H1 (cell line): Measurements from ENCODE around the gene PIP5K1B. TPM values are rescaled to one million over a fixed set of nuclear protein-coding genes. Genes with fewer than 3 reads are reported as not detected.

Experiments
- CTCF ChIA-PET: fragments of 300-600 bp; sonication (Branson Sonifier 250); formaldehyde crosslinking; loops from one replicate; lab custom pipeline; 2021; ENCODE audit not compliant: partially characterized antibody; lab: Charles Lee
- POLR2A ChIA-PET: fragments of 300-600 bp; sonication (Branson Sonifier 250); formaldehyde crosslinking; loops from one replicate; lab custom pipeline; 2021; ENCODE audit warnings: inconsistent platforms; ENCODE audit not compliant: partially characterized antibody; lab: Charles Lee
- DNase-seq, 2 experiments: peaks; one replicate each; pipeline versions ENCODE4 v3.0.0 to v3.0.0-alpha.2; 2010 to 2022; ENCODE audit warnings: low spot score in 2 of 2, low read depth in 1 of 2, mixed read lengths in 1 of 2
- FAIRE-seq: peaks from 2 replicates; lab custom pipeline; 2011; peaks lifted over from hg19 to GRCh38; lab: Jason Lieb, UNC
- H2AFZ ChIP-seq: 2 replicates; pipeline ENCODE4 v1.8.1; 2012; ENCODE audit warnings: low read length, inconsistent platforms
- H2AK5ac ChIP-seq: 2 replicates; pipeline ENCODE4 v1.6.1; 2013; ENCODE audit warnings: low read depth, low read length
- H2BK120ac ChIP-seq: replicated peaks from 2 replicates; pipeline ENCODE3; 2013; ENCODE audit warnings: low read depth, low read length, inconsistent platforms
- H2BK12ac ChIP-seq: 2 replicates; pipeline ENCODE4 v1.6.1; 2013; ENCODE audit warnings: low read depth, low read length
- H2BK15ac ChIP-seq: 2 replicates; pipeline ENCODE4 v1.6.1; 2013; ENCODE audit warnings: low read length
- H2BK20ac ChIP-seq: 2 replicates; pipeline ENCODE4 v1.6.1; 2013; ENCODE audit warnings: low read length
- H2BK5ac ChIP-seq: 2 replicates; pipeline ENCODE4 v1.6.1; 2013; ENCODE audit warnings: low read depth, low read length
- H3K14ac ChIP-seq: 2 replicates; pipeline ENCODE4 v1.6.1; 2013; ENCODE audit warnings: inconsistent platforms; ENCODE audit not compliant: insufficient read length
- H3K18ac ChIP-seq: 2 replicates; pipeline ENCODE4 v1.6.1; 2013; ENCODE audit warnings: low read length; ENCODE audit errors: extremely low read depth
- H3K23ac ChIP-seq: 2 replicates; pipeline ENCODE4 v1.6.1; 2013; ENCODE audit warnings: inconsistent platforms; ENCODE audit not compliant: insufficient read length
- H3K23me2 ChIP-seq: 2 replicates; pipeline ENCODE4 v1.6.1; 2013; ENCODE audit warnings: low read depth, low read length
- H3K27ac ChIP-seq: 2 replicates; pipeline ENCODE4 v1.6.1; 2011; ENCODE audit warnings: low read depth, low read length, inconsistent platforms
- H3K27me3 ChIP-seq, 4 experiments: replicated peaks in 1 of 4; 1 replicate in 1 of 4; 2 replicates in 3 of 4; pipeline versions ENCODE4 v1.6.1 to v1.8.1; 2011 to 2013; ENCODE audit warnings: low read length in 3 of 4, mild to moderate bottlenecking in 3 of 4, inconsistent platforms in 2 of 4, mixed read lengths in 2 of 4, moderate library complexity in 1 of 4; ENCODE audit not compliant: control insufficient read depth in 3 of 4, insufficient read depth in 3 of 4; ENCODE audit errors: extremely low read depth in 1 of 4
- H3K36me3 ChIP-seq, 4 experiments: 2 replicates each; pipeline versions ENCODE4 v1.6.1 to v1.8.1; 2011 to 2013; ENCODE audit warnings: mild to moderate bottlenecking in 4 of 4, low read length in 3 of 4, moderate library complexity in 2 of 4, control low read depth in 1 of 4, inconsistent platforms in 1 of 4; ENCODE audit not compliant: insufficient read depth in 4 of 4, control insufficient read depth in 2 of 4
- H3K4ac ChIP-seq: replicated peaks from 2 replicates; pipeline ENCODE3; 2013; ENCODE audit warnings: low read length, low read depth, mixed read lengths, inconsistent platforms; ENCODE audit not compliant: insufficient read length
- H3K4me1 ChIP-seq, 4 experiments: replicated peaks in 1 of 4; 1 replicate in 1 of 4; 2 replicates in 3 of 4; pipeline versions ENCODE4 v1.6.1 to v1.8.1; 2011 to 2013; ENCODE audit warnings: low read length in 3 of 4, inconsistent platforms in 2 of 4, mixed read lengths in 1 of 4; ENCODE audit not compliant: insufficient read depth in 4 of 4, control insufficient read depth in 3 of 4
- H3K4me2 ChIP-seq, 2 experiments: 2 replicates each; pipeline versions ENCODE4 v1.6.1 to v1.8.1; 2011 to 2013; ENCODE audit warnings: low read depth in 2 of 2, low read length in 2 of 2, control low read depth in 1 of 2, inconsistent platforms in 1 of 2, mild to moderate bottlenecking in 1 of 2; ENCODE audit not compliant: insufficient read depth in 1 of 2
- H3K4me3 ChIP-seq, 4 experiments: fragments of 200-600, 300-600 bp in 1 of 4; sonication (generic), shearing (Covaris generic), sonication (Bioruptor Twin) in 1 of 4; 2 replicates each; pipeline versions ENCODE4 v1.5.1 to v1.8.1; 2011 to 2016; ENCODE audit warnings: low read length in 4 of 4, low read depth in 3 of 4, control low read depth in 2 of 4, inconsistent platforms in 2 of 4, mild to moderate bottlenecking in 2 of 4, mixed read lengths in 1 of 4, moderate library complexity in 1 of 4; ENCODE audit not compliant: insufficient read depth in 2 of 4; ENCODE audit errors: extremely low read depth in 1 of 4
- H3K56ac ChIP-seq: replicated peaks from 2 replicates; pipeline ENCODE3; 2013; ENCODE audit warnings: low read depth, mild to moderate bottlenecking, mixed read lengths, low read length, inconsistent platforms; ENCODE audit not compliant: insufficient read length
- H3K79me1 ChIP-seq: 2 replicates; pipeline ENCODE4 v1.6.1; 2013; ENCODE audit warnings: low read depth, low read length, control low read depth
- H3K79me2 ChIP-seq, 2 experiments: 2 replicates each; pipeline versions ENCODE4 v1.6.1 to v1.8.1; 2012 to 2013; ENCODE audit warnings: low read length in 2 of 2, mild to moderate bottlenecking in 2 of 2, inconsistent platforms in 1 of 2; ENCODE audit not compliant: insufficient read depth in 2 of 2, control insufficient read depth in 1 of 2
- H3K9ac ChIP-seq, 4 experiments: replicated peaks in 1 of 4; 1 replicate in 1 of 4; 2 replicates in 3 of 4; pipeline versions ENCODE4 v1.6.1 to v1.8.1; 2011 to 2013; ENCODE audit warnings: low read depth in 3 of 4, low read length in 3 of 4, control low read depth in 2 of 4, mild to moderate bottlenecking in 2 of 4, moderate library complexity in 2 of 4, inconsistent platforms in 1 of 4; ENCODE audit errors: extremely low read depth in 1 of 4
- H3K9me3 ChIP-seq, 2 experiments: 2 replicates each; pipeline versions ENCODE4 v1.6.1 to v1.8.1; 2012 to 2013; ENCODE audit warnings: mild to moderate bottlenecking in 2 of 2, moderate library complexity in 2 of 2, control low read depth in 1 of 2, inconsistent platforms in 1 of 2, low read depth in 1 of 2, low read length in 1 of 2, mixed read lengths in 1 of 2; ENCODE audit not compliant: insufficient read depth in 2 of 2
- H4K20me1 ChIP-seq, 2 experiments: replicated peaks in 1 of 2; 2 replicates each; pipeline versions ENCODE3 to v1.8.1; 2011 to 2013; ENCODE audit warnings: inconsistent platforms in 2 of 2, low read length in 2 of 2, mild to moderate bottlenecking in 1 of 2; ENCODE audit not compliant: insufficient read depth in 2 of 2, control insufficient read depth in 1 of 2
- H4K5ac ChIP-seq: 2 replicates; pipeline ENCODE4 v1.6.1; 2013; ENCODE audit warnings: low read length, low read depth, mixed read lengths, inconsistent platforms; ENCODE audit not compliant: insufficient read length
- H4K8ac ChIP-seq: 2 replicates; pipeline ENCODE4 v1.8.0; 2013; ENCODE audit warnings: mild to moderate bottlenecking, moderate library complexity, low read length, inconsistent platforms; ENCODE audit not compliant: insufficient read depth; ENCODE audit errors: extremely low read depth
- H4K91ac ChIP-seq: replicated peaks from 2 replicates; pipeline ENCODE3; 2013; ENCODE audit warnings: low read length, mixed read lengths, inconsistent platforms; ENCODE audit not compliant: insufficient read length
- JUN ChIP-seq: IDR thresholded peaks from 2 replicates; pipeline ENCODE4 v1.6.1; 2011; ENCODE audit warnings: low read depth, mild to moderate bottlenecking, improper control_type of control experiment, low read length
- RAD21 ChIP-seq, 2 experiments: IDR thresholded peaks in 1 of 2; conservative IDR thresholded peaks in 1 of 2; 2 replicates each; pipeline ENCODE4 v1.6.1; 2011; ENCODE audit warnings: low read depth in 2 of 2, low read length in 2 of 2, improper control_type of control experiment in 1 of 2, inconsistent platforms in 1 of 2, mild to moderate bottlenecking in 1 of 2, moderate library complexity in 1 of 2
- TEAD4 ChIP-seq: IDR thresholded peaks from 2 replicates; pipeline ENCODE4 v1.6.1; 2012; ENCODE audit warnings: low read depth, low read length, inconsistent platforms, mixed read lengths
- WGBS, 2 experiments: shearing (Covaris generic) in 1 of 2; methylation state at CpG; one replicate each; pipeline versions ENCODE4 v1.1.6 to v1.1.7; 2013 to 2015; ENCODE audit warnings: low lambda C conversion rate in 2 of 2, mixed read lengths in 2 of 2, inconsistent platforms in 1 of 2, low coverage in 1 of 2, missing lambda C conversion rate in 1 of 2; ENCODE audit not compliant: insufficient replicate concordance in 2 of 2, insufficient coverage in 1 of 2, insufficient read length in 1 of 2; ENCODE audit errors: extremely low coverage in 1 of 2, missing lambda C conversion rate in 1 of 2; 5-methylcytosine and 5-hydroxymethylcytosine counted together
- polyA plus RNA-seq, 7 experiments: library from polyadenylated mRNA; depleted of rRNA in 3 of 7; stranded (reverse) in 5 of 7; unstranded in 2 of 7; fragments of >200 nt in 5 of 7; fragments of 200-250 nt in 2 of 7; gene quantifications; 1 replicate in 5 of 7; 2 replicates in 1 of 7; 4 replicates in 1 of 7; pipeline versions ENCODE4 v1.2.1 to v1.2.3, GENCODE V29; 2011 to 2013; ENCODE audit warnings: missing spikeins in 2 of 7, mixed read lengths in 2 of 7
- total RNA-seq: library from RNA; stranded (reverse); fragmentation: NEBNext Ultra II Directional; extraction: Animal tissue kit (Norgen Biotek cat#: 25700); gene quantifications from 2 replicates; pipeline ENCODE4 v1.2.1, GENCODE V29; 2021

The PIP5K1B gene
- total and polyA plus RNA-seq, 2 of the 8 experiments (the other 6 are each of a cell fraction or from before 2014, with no cell fraction given) = 4.7 to 7.7 TPM

DNA sequence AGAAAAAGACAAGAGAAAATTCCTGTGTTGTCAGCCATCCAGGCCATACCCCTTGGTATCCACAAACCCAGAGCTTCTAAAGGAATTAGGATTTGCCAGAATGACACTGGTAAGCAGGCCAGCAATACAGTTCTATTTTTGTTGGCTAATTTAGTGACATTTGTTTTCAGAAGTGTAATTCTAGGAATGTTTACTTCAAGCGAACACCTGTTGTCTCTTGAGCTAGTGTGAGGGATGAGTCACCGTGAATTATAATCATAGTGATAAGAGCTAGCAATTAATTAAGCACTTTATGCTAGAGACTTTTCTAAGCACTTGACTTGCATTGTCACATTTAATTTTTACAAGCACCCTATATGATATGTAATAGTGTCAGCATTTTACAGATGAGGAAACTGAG, 209.7 kb downstream of the PIP5K1B start:
- no peak overlapping the region for H3K4ac ChIP-seq
- no peak overlapping the region for H2BK120ac ChIP-seq
- H3K14ac ChIP-seq = no peak overlapping the region
- no peak overlapping the region for H4K5ac ChIP-seq
- ChIA-PET POLR2A (no interaction called here), CTCF (interaction anchor here (0.9 kb wide), 1 partner anchor 12 kb away, joined by 3 read pairs; no protein-coding TSS in a partner anchor)
- DNase-seq (no peak), FAIRE-seq (no peak)
- H4K20me1 ChIP-seq = no peaks in the 10 kb centered on the region
- no peaks in the 10 kb centered on the region for H3K79me2 ChIP-seq
- no peak overlapping the region for H3K23ac ChIP-seq
- H3K4me2 ChIP-seq = no peak overlapping the region
- H2BK20ac ChIP-seq = no peak overlapping the region
- H4K91ac ChIP-seq = no peak overlapping the region
- H3K9me3 ChIP-seq = no peaks in the 10 kb centered on the region
- WGBS, 2 experiments = 96% methylated on average over 2 of the region's 2 CpGs; no CpG with 5 or more reads in 1 of the 2 experiments
- H2BK12ac ChIP-seq = no peak overlapping the region
- no peak overlapping the region for H3K9ac ChIP-seq
- H2BK15ac ChIP-seq = no peak overlapping the region
- H3K18ac ChIP-seq = no peak overlapping the region
- no peak overlapping the region for H2AK5ac ChIP-seq
- no peak overlapping the region for H3K4me3 ChIP-seq
- H3K27ac ChIP-seq = no peak overlapping the region
- H3K56ac ChIP-seq = no peak overlapping the region
- no peaks in the 10 kb centered on the region for H3K23me2 ChIP-seq
- H4K8ac ChIP-seq = no peak overlapping the region
- H3K36me3 ChIP-seq = no peaks in the 10 kb centered on the region
- no peaks in the 10 kb centered on the region for H3K4me1 ChIP-seq
- H2AFZ ChIP-seq = no peak overlapping the region
- H3K79me1 ChIP-seq = no peaks in the 10 kb centered on the region
- H2BK5ac ChIP-seq = no peak overlapping the region
- no peaks in the 10 kb centered on the region for H3K27me3 ChIP-seq
- TF ChIP-seq TEAD4 = no peak
- no peak for TF ChIP-seq JUN
- TF ChIP-seq RAD21 (IDR thresholded peaks at IDR 0.05 in 1 of 2, conservative IDR thresholded peaks at IDR 0.05 in 1 of 2; ENCODE audit: low read depth in 2 of 2, low read length in 2 of 2) = no peak
